K562 (cell line): ENCODE results near the gene LONRF2. TPM values are rescaled to one million over a fixed set of nuclear protein-coding genes. Genes with fewer than 3 reads are reported as not detected.

Experiments
- CBFA2T2 ChIP-seq: fragments of 450-650 bp; conservative IDR thresholded peaks from 2 replicates; pipeline ENCODE4 v1.6.1; 2017; ENCODE audit warnings: mild to moderate bottlenecking
- CXXC5 ChIP-seq: fragments of 250-450 bp; sonication (Bioruptor Pico); IDR thresholded peaks from 2 replicates; pipeline ENCODE4 v1.8.0; 2022; ENCODE audit warnings: inconsistent platforms, mild to moderate bottlenecking, moderate library complexity
- ILF3 ChIP-seq: fragments of 450-650 bp; IDR thresholded peaks from 2 replicates; pipeline ENCODE4 v1.6.1; 2018; ENCODE audit warnings: antibody characterized with exemption, mild to moderate bottlenecking, moderate library complexity, borderline replicate concordance
- KLF10 ChIP-seq: fragments of 250-450 bp; sonication (Bioruptor Pico); IDR thresholded peaks from 2 replicates; pipeline ENCODE4 v1.6.1; 2021; ENCODE audit warnings: matching md5 sums
- NBN ChIP-seq: fragments of 450-650 bp; IDR thresholded peaks from 2 replicates; pipeline ENCODE4 v1.6.1; 2016; ENCODE audit warnings: low read depth, mild to moderate bottlenecking
- NCOA2 ChIP-seq, 2 experiments: fragments of 450-650 bp; IDR thresholded peaks; 2 replicates each; pipeline ENCODE4 v1.6.1; 2018; ENCODE audit warnings: mild to moderate bottlenecking in 2 of 2, moderate library complexity in 1 of 2; ENCODE audit not compliant: partially characterized antibody in 2 of 2
- RFX7 ChIP-seq: fragments of 250-450 bp; sonication (Bioruptor Pico); IDR thresholded peaks from 2 replicates; pipeline ENCODE4 v1.5.1; 2021; ENCODE audit warnings: mild to moderate bottlenecking
- STAT5A ChIP-seq: IDR thresholded peaks from 2 replicates; pipeline ENCODE4 v1.6.1; 2012; ENCODE audit warnings: low read length, inconsistent platforms, borderline replicate concordance
- TAF9B ChIP-seq: fragments of 450-650 bp; IDR thresholded peaks from 2 replicates; pipeline ENCODE4 v1.6.1; 2018; ENCODE audit warnings: mild to moderate bottlenecking; ENCODE audit not compliant: partially characterized antibody
- ZBED1 ChIP-seq: IDR thresholded peaks from 2 replicates; pipeline ENCODE4 v1.6.1; 2014
- ZBTB1 ChIP-seq: sonication (generic); formaldehyde crosslinking; IDR thresholded peaks from 2 replicates; pipeline ENCODE4 v1.8.1; 2023; ENCODE audit warnings: missing genetic modification reagents, low read depth, mild to moderate bottlenecking, borderline replicate concordance
- ZFP36 ChIP-seq: fragments of 150-350 bp; IDR thresholded peaks from 2 replicates; pipeline ENCODE4 v1.6.1; 2018; ENCODE audit warnings: low read length, low read depth; ENCODE audit not compliant: partially characterized antibody
- ZNF165 ChIP-seq: fragments of 250-450 bp; sonication (Bioruptor Pico); IDR thresholded peaks from 2 replicates; pipeline ENCODE4 v1.4.0; 2020; ENCODE audit warnings: borderline replicate concordance
- ZNF239 ChIP-seq: fragments of 250-450 bp; sonication (Bioruptor Pico); IDR thresholded peaks from 2 replicates; pipeline ENCODE4 v1.4.0; 2020; ENCODE audit warnings: mild to moderate bottlenecking
- polyA plus RNA-seq, 8 experiments: library from polyadenylated mRNA; depleted of rRNA in 4 of 8; stranded (reverse) in 5 of 8; unstranded in 3 of 8; fragments of >200 nt; fragmentation: Nextera tagmentation in 2 of 8; fragmentation: Illumina TruSeq in 1 of 8; extraction: Ambion mirVana in 2 of 8; extraction: Trizol in 1 of 8; gene quantifications; 2 replicates each; pipeline versions ENCODE4 v1.2.1 to v1.2.3, GENCODE V29; 2011 to 2014; ENCODE audit warnings: inconsistent platforms in 1 of 8, missing spikeins in 1 of 8
- total RNA-seq, 7 experiments: library from RNA; depleted of rRNA in 6 of 7; stranded (reverse); fragments of >200 nt in 6 of 7; fragmentation: Illumina TruSeq in 2 of 7; extraction: Trizol in 2 of 7; gene quantifications; 2 replicates each; pipeline versions ENCODE4 v1.2.1 to v1.2.3, GENCODE V29; 2011 to 2021; ENCODE audit warnings: low replicate concordance in 1 of 7
- TF ChIP-seq, protein P1 (sequence below), 2 experiments: fragments of 450-650 bp; IDR thresholded peaks; 2 replicates each; pipeline ENCODE4 v1.6.1; 2018; ENCODE audit warnings: mild to moderate bottlenecking in 2 of 2, low read depth in 1 of 2; ENCODE audit not compliant: partially characterized antibody in 2 of 2
- TF ChIP-seq, protein P2 (sequence below): fragments of 250-450 bp; sonication (Bioruptor Pico); IDR thresholded peaks from 2 replicates; pipeline ENCODE4 v1.8.0; 2022; ENCODE audit warnings: moderate library complexity, mild to moderate bottlenecking, inconsistent platforms
- TF ChIP-seq, protein P3 (sequence below): IDR thresholded peaks from 2 replicates; pipeline ENCODE4 v1.6.1; 2011; ENCODE audit not compliant: insufficient read length; ENCODE audit errors: extremely low read depth
- TF ChIP-seq, protein P4 (sequence below): fragments of 250-450 bp; sonication (Bioruptor Pico); IDR thresholded peaks from 2 replicates; pipeline ENCODE4 v1.4.0; 2020; ENCODE audit warnings: mild to moderate bottlenecking, moderate library complexity, borderline replicate concordance
- TF ChIP-seq, protein P5 (sequence below): sonication (generic); formaldehyde crosslinking; IDR thresholded peaks from 2 replicates; pipeline ENCODE4 v1.8.0; 2022; ENCODE audit warnings: missing genetic modification reagents, mild to moderate bottlenecking, borderline replicate concordance

Gene LONRF2
- total and polyA plus RNA-seq, 9 of the 15 experiments (the other 6 are each of a cell fraction or from before 2014, with no cell fraction given) = 0.35 to 5.0 (median 2.7) TPM

DNA sequence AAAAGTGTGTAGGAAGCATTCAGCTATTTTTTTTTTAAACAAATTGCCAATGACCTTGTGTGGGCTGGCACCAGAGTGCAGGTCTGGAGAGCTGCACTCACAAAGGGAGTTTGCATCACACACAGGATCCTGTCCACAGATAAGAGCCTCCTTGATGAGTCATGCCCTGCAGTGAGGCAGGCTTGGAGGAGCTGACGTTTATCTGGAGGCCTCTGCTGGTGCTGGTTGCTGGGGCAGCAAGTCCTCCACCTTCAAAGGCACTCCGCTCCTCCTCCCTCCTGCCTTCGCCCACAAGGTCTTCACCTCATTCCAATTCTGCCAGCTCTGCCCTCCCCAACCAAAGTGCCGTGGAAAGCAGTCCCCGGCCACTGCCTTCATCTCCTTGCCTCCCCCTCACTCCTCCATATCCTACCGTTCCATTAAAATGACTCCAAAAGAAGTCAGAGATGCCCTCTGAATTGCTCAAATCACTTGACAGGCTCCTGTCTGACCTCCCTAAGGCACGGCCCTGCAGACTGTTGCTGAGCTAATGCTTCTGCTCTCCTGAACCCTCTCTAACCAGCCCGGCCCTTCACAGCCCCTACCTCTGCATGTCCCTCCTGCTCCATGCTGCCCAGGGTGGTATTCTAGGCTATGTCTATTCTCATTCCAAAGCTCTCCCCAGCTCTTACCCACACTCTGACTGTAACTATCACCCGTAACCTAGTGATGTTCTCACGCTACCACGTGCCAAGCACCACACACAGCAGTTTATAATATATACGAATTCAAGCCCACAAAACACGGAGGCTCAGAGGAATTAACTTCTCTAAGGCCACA is 30.9 kb downstream of the LONRF2 start (continued):
- TF ChIP-seq ZNF165 (CRISPR knock-in tag) (no peak), RFX7 (no peak), NBN (0 out of 2 replicates have a peak, but pooled peaks have one; percentile 50), TAF9B (peak; percentile 86), NCOA2 (IDR thresholded peaks at IDR 0.05; ENCODE audit: partially characterized antibody in 2 of 2) (peak in 1 of 2 experiments; percentile 50), STAT5A (peak; percentile 64; the same call in 1 of the 2 replicates), KLF10 (no peak), ZNF239 (CRISPR knock-in tag) (no peak; the same call in 1 of the 2 replicates), CXXC5 (CRISPR knock-in tag) (peak; percentile 70), ILF3 (no peak), ZBTB1 (CRISPR knock-in tag) (no peak), ZFP36 (peak; percentile 26), CBFA2T2 (peak; percentile 84), ZBED1 (0 out of 2 replicates have a peak, but pooled peaks have one; percentile 47)
- TF ChIP-seq, protein P1, sequence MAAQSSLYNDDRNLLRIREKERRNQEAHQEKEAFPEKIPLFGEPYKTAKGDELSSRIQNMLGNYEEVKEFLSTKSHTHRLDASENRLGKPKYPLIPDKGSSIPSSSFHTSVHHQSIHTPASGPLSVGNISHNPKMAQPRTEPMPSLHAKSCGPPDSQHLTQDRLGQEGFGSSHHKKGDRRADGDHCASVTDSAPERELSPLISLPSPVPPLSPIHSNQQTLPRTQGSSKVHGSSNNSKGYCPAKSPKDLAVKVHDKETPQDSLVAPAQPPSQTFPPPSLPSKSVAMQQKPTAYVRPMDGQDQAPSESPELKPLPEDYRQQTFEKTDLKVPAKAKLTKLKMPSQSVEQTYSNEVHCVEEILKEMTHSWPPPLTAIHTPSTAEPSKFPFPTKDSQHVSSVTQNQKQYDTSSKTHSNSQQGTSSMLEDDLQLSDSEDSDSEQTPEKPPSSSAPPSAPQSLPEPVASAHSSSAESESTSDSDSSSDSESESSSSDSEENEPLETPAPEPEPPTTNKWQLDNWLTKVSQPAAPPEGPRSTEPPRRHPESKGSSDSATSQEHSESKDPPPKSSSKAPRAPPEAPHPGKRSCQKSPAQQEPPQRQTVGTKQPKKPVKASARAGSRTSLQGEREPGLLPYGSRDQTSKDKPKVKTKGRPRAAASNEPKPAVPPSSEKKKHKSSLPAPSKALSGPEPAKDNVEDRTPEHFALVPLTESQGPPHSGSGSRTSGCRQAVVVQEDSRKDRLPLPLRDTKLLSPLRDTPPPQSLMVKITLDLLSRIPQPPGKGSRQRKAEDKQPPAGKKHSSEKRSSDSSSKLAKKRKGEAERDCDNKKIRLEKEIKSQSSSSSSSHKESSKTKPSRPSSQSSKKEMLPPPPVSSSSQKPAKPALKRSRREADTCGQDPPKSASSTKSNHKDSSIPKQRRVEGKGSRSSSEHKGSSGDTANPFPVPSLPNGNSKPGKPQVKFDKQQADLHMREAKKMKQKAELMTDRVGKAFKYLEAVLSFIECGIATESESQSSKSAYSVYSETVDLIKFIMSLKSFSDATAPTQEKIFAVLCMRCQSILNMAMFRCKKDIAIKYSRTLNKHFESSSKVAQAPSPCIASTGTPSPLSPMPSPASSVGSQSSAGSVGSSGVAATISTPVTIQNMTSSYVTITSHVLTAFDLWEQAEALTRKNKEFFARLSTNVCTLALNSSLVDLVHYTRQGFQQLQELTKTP (IDR thresholded peaks at IDR 0.05; ENCODE audit: low read depth in 1 of 2, partially characterized antibody in 2 of 2) = peak in 1 of 2 experiments; percentile 22
- TF ChIP-seq, protein P2, sequence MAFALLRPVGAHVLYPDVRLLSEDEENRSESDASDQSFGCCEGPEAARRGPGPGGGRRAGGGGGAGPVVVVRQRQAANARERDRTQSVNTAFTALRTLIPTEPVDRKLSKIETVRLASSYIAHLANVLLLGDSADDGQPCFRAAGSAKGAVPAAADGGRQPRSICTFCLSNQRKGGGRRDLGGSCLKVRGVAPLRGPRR (CRISPR knock-in tag) = no peak
- TF ChIP-seq, protein P3, sequence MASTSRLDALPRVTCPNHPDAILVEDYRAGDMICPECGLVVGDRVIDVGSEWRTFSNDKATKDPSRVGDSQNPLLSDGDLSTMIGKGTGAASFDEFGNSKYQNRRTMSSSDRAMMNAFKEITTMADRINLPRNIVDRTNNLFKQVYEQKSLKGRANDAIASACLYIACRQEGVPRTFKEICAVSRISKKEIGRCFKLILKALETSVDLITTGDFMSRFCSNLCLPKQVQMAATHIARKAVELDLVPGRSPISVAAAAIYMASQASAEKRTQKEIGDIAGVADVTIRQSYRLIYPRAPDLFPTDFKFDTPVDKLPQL = no peak
- TF ChIP-seq, protein P4, sequence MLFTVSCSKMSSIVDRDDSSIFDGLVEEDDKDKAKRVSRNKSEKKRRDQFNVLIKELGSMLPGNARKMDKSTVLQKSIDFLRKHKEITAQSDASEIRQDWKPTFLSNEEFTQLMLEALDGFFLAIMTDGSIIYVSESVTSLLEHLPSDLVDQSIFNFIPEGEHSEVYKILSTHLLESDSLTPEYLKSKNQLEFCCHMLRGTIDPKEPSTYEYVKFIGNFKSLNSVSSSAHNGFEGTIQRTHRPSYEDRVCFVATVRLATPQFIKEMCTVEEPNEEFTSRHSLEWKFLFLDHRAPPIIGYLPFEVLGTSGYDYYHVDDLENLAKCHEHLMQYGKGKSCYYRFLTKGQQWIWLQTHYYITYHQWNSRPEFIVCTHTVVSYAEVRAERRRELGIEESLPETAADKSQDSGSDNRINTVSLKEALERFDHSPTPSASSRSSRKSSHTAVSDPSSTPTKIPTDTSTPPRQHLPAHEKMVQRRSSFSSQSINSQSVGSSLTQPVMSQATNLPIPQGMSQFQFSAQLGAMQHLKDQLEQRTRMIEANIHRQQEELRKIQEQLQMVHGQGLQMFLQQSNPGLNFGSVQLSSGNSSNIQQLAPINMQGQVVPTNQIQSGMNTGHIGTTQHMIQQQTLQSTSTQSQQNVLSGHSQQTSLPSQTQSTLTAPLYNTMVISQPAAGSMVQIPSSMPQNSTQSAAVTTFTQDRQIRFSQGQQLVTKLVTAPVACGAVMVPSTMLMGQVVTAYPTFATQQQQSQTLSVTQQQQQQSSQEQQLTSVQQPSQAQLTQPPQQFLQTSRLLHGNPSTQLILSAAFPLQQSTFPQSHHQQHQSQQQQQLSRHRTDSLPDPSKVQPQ (CRISPR knock-in tag) = no peak
- TF ChIP-seq, protein P5, sequence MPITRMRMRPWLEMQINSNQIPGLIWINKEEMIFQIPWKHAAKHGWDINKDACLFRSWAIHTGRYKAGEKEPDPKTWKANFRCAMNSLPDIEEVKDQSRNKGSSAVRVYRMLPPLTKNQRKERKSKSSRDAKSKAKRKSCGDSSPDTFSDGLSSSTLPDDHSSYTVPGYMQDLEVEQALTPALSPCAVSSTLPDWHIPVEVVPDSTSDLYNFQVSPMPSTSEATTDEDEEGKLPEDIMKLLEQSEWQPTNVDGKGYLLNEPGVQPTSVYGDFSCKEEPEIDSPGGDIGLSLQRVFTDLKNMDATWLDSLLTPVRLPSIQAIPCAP = no peak
